Vagina (tissue), 2 donors: Measurements from ENCODE around the gene SLC49A3. TPM values are rescaled to one million over a fixed set of nuclear protein-coding genes. Genes with fewer than 3 reads are reported as not detected.
"Not testable (repeated sequence)": the region's sequence is repeated elsewhere in the genome, so short reads cannot be mapped to it uniquely, and the experiment has no call there.

Source experiments
- DNase-seq, 2 donors: peaks; one replicate each; pipeline ENCODE4 v3.0.0-alpha.2; 2017; ENCODE audit errors: extremely low spot score in 2 of 2
- H3K27ac ChIP-seq: fragments of 200-600 bp; sonication (generic); one replicate; pipeline ENCODE4 v1.5.1; 2019
- H3K27me3 ChIP-seq: fragments of 200-600 bp; sonication (generic); one replicate; pipeline ENCODE4 v1.5.1; 2019
- H3K36me3 ChIP-seq, 2 donors: fragments of 200-600 bp; sonication (generic); one replicate each; pipeline ENCODE4 v1.5.1; 2017 to 2019
- H3K4me1 ChIP-seq: fragments of 200-600 bp; sonication (generic); one replicate; pipeline ENCODE4 v1.5.1; 2019
- H3K4me3 ChIP-seq, 2 donors: fragments of 200-600 bp; sonication (generic); 1 replicate in 1 of 2; 2 replicates in 1 of 2; pipeline ENCODE4 v1.5.1; 2016 to 2019
- H3K9me3 ChIP-seq: fragments of 200-600 bp; sonication (generic); one replicate; pipeline ENCODE4 v1.5.1; 2019
- POLR2A ChIP-seq, 2 donors: fragments of 450-650 bp; IDR thresholded peaks; one replicate each; pipeline ENCODE4 v1.6.1; 2017; ENCODE audit warnings: antibody characterized with exemption in 2 of 2, mild to moderate bottlenecking in 2 of 2, moderate library complexity in 2 of 2
- POLR2AphosphoS5 ChIP-seq, 2 donors: sonication (generic); formaldehyde crosslinking; IDR thresholded peaks; one replicate each; pipeline ENCODE4 v1.9.0; 2017; ENCODE audit warnings: antibody characterized with exemption in 2 of 2, mild to moderate bottlenecking in 2 of 2, low read depth in 1 of 2; ENCODE audit not compliant: insufficient read depth in 1 of 2
- intact Hi-C: fragments of 100-400 bp; cut with DNase I; formaldehyde crosslinking; loops from one replicate; pipeline ENCODE4 v1.15.1; 2023
- total RNA-seq: library from RNA; depleted of rRNA; stranded (reverse); fragments of >200 nt; gene quantifications from one replicate; pipeline ENCODE4 v1.2.3, GENCODE V29; 2016
- TF ChIP-seq, protein P1 (sequence below), 3 experiments: fragments of 450-650 bp in 2 of 3; fragments of 200-600 bp in 1 of 3; sonication (generic) in 1 of 3; IDR thresholded peaks; one replicate each; pipeline ENCODE4 v1.5.1; 2017 to 2019; ENCODE audit warnings: antibody characterized with exemption in 3 of 3, mild to moderate bottlenecking in 2 of 3, moderate library complexity in 2 of 3

The SLC49A3 gene
- total RNA-seq, 1 donor from 2014 or later: 11.0 TPM

DNA sequence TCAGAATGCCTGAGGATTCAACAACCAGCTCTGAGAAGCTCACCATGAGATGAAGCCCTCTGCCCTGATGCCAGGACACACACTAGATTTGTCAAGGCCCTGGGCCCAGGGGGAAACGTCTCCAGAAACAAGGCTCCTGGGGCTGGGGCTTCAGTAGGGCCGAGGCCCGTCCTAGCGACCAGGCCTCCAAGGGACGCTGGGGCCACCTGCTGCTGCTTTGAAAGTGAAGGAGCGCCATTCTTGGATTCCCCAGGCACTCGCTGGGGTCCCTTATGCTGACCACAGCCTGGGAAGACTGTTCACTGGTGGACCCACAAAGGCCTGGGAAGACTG, 39.7 kb downstream of the SLC49A3 start:
- Histone ChIP-seq H3K9me3 (no peaks in the 10 kb centered on the region), H3K27me3 (peaks cover 5% of the 10 kb centered on the region), H3K27ac (no peak overlapping the region), H3K4me1 (peaks cover 5% of the 10 kb centered on the region), H3K4me3 (no peak overlapping the region), H3K36me3 (no peaks in the 10 kb centered on the region)
- intact Hi-C loops: no loop called here
- DNase-seq: no peak
- TF ChIP-seq, protein P1, sequence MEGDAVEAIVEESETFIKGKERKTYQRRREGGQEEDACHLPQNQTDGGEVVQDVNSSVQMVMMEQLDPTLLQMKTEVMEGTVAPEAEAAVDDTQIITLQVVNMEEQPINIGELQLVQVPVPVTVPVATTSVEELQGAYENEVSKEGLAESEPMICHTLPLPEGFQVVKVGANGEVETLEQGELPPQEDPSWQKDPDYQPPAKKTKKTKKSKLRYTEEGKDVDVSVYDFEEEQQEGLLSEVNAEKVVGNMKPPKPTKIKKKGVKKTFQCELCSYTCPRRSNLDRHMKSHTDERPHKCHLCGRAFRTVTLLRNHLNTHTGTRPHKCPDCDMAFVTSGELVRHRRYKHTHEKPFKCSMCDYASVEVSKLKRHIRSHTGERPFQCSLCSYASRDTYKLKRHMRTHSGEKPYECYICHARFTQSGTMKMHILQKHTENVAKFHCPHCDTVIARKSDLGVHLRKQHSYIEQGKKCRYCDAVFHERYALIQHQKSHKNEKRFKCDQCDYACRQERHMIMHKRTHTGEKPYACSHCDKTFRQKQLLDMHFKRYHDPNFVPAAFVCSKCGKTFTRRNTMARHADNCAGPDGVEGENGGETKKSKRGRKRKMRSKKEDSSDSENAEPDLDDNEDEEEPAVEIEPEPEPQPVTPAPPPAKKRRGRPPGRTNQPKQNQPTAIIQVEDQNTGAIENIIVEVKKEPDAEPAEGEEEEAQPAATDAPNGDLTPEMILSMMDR (IDR thresholded peaks at IDR 0.05): no peak
- no peak for TF ChIP-seq POLR2A (IDR thresholded peaks at IDR 0.05)
- TF ChIP-seq POLR2AphosphoS5 (IDR thresholded peaks at IDR 0.05; ENCODE audit: insufficient read depth in 1 of 2, low read depth in 1 of 2): no peak

DNA sequence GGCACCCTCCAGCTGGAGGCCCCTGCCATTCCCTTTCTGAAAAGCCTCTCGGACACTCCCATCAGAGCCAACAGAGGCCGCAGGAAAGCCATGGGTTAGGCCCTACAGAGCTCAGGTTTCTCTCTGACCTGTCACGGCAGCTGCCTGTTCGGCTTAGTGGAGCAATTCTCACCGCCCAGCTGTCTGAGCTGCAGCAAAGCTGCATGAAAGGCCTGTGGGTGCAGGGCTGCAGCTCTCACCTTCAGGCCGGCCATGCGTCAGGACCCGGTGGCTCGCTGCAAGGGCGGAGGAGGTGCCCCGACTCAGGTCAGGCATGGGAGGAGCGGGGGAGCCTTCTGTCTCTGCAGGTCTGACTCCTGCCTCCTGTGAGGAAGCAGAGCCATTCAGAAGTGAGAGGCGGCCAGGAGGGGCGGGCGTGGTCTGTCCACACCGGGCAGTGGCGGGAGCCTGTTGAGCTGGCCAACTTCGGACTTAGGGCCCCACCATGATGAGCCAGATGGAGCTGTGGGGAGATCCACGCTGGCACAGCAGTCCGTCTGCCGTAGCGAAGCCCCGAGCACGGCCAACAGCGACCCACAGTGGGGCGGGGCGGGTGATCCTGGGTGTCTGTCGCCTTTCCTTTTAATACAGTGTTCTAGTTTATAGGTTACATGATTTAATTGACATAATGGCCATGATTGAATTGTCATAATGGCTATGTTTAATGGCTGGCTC, 40.2 kb downstream of the SLC49A3 start:
- Histone ChIP-seq H3K4me1 (peaks cover 5% of the 10 kb centered on the region), H3K4me3 (no peak overlapping the region), H3K27ac (no peak overlapping the region), H3K36me3 (no peaks in the 10 kb centered on the region), H3K9me3 (no peaks in the 10 kb centered on the region), H3K27me3 (peaks cover 5% of the 10 kb centered on the region)
- TF ChIP-seq POLR2A (IDR thresholded peaks at IDR 0.05) (no peak), POLR2AphosphoS5 (IDR thresholded peaks at IDR 0.05; ENCODE audit: insufficient read depth in 1 of 2, low read depth in 1 of 2) (no peak)
- TF ChIP-seq, protein P1 (IDR thresholded peaks at IDR 0.05): no peak
- DNase-seq: no peak
- intact Hi-C loops: no loop called here

DNA sequence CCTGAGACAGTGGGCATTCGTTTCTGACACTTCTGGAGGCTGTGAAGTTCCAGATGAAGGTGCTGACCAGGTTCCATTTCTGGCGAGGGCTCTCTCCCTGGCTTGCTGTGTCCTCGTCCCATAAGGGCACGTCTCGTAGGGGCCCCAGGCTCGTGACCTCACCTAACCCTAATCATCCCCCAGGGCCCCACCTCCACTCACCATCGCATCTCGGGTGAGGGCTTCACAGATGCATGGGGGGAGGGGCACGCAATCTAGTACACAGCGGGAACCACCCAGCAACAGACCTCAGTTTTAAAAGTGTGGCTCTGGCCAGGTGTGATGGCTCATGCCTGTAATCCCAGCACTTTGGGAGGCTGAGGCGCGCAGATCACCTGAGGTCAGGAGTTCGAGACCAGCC, 41.5 kb downstream of the SLC49A3 start:
- TF ChIP-seq POLR2A (IDR thresholded peaks at IDR 0.05): no peak
- TF ChIP-seq, protein P1 (IDR thresholded peaks at IDR 0.05): no peak
- no peak for TF ChIP-seq POLR2AphosphoS5 (IDR thresholded peaks at IDR 0.05; ENCODE audit: insufficient read depth in 1 of 2, low read depth in 1 of 2)
- Histone ChIP-seq H3K4me3 (no peak overlapping the region), H3K36me3 (no peaks in the 10 kb centered on the region), H3K9me3 (no peaks in the 10 kb centered on the region), H3K27me3 (peaks cover 5% of the 10 kb centered on the region), H3K27ac (no peak overlapping the region), H3K4me1 (peaks cover 5% of the 10 kb centered on the region)
- DNase-seq: no peak
- intact Hi-C loops: no loop called here

DNA sequence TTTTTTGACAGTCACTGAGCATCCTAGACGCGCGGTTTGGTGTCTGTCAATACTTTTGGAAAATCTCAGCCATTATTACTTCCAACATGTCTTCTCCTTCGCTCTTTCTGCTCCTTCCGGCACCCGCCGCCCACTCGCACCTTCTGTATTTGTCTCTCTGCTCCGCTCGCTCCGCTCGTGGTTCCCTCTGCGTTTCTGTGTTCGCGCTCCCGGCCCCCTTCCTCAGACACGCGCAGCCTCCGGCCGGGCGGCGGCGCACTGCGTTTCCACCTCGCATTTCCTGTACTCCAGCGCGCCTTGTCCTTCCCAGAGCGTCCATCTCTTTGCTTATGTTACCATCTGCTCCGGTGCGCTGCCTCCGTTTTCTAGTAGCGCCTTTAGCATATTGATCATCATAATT, 42.5 kb downstream of the SLC49A3 start:
- H3K4me1 ChIP-seq: peaks cover 5% of the 10 kb centered on the region
- no peak for TF ChIP-seq POLR2AphosphoS5 (IDR thresholded peaks at IDR 0.05; ENCODE audit: insufficient read depth in 1 of 2, low read depth in 1 of 2)
- TF ChIP-seq, protein P1 (IDR thresholded peaks at IDR 0.05): no peak
- intact Hi-C loops: no loop called here
- H3K27me3 ChIP-seq: peaks cover 5% of the 10 kb centered on the region
- no peaks in the 10 kb centered on the region for H3K9me3 ChIP-seq
- no peak for DNase-seq
- no peaks in the 10 kb centered on the region for H3K36me3 ChIP-seq
- H3K4me3 ChIP-seq: no peak overlapping the region
- no peak overlapping the region for H3K27ac ChIP-seq

DNA sequence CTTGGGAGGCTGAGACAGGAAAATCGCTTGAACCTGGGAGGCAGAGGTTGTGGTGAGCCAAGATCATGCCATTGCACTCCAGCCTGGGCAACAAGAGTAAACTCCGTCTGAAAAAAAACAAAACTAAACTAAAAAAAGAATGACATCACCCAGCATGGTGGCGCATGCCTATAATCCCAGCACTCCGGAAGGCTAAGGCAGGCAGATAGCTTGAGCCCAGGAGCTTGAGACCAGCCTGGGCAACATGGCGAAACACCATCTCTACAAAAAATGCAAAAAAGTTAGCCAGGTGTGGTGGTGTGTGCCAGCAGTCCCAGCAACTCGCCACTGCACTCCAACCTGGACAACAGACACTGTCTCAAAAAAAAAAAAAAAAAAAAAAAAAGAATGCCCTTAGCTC, 46.6 kb downstream of the SLC49A3 start:
- H3K27me3 ChIP-seq, H3K4me3 ChIP-seq, H3K27ac ChIP-seq, intact Hi-C loops, H3K36me3 ChIP-seq, DNase-seq, H3K4me1 ChIP-seq, H3K9me3 ChIP-seq: not testable (repeated sequence)
